ENCODE data around the gene TAOK1. TPM values are rescaled to one million over a fixed set of nuclear protein-coding genes. Genes with fewer than 3 reads are reported as not detected.

TAOK1 gene
- total and polyA plus RNA-seq, 2 of the 13 experiments (the other 11 are each of a cell fraction or from before 2014, with no cell fraction given): 14.1 to 23.0 TPM

DNA sequence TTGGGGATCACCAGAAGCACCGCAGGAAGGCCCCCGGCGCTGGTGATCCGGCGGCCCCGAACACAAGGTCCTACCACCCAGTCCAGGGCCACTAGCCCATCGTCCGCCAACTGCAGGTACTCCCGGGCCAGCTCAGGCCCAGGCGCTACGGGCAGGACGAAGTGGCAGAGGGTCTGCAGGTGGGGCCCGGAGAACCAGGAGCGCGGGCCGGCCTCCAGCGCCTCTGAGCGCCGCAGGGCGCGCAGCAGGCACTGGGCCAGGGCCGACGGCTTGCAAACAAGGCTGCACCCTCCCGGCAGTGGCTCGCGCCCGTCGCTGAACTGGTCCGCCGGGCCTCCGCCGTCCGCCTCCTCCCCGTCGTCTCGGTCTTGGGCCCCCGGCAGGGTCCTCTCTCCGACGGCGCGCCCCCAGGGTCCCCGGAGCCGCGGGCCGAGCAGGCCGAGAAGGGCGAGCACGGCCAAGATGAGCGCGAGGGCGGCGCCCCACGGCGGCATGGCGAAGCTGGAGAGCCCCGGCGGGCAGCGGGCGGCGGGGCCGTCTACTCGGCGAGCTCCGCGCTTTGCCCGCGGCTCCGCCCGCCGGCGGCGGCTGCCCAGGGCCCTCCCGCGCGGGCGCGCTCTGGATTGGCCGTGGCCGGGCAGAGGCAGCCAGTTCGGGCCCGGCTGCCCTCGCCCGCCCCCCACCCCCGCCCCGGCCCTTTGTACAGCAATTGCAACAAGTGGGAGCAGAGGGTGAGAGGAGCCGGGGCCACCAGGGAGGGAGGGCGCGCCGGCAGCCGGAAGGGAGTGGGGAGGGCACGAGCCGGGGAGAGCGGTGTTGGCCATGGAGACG is 176.5 kb downstream of the TAOK1 start, which contains the start of gene ABHD15 (continued):
- TF ChIP-seq TRIM22 (IDR thresholded peaks at IDR 0.05) (no peak), ZNF232 (CRISPR knock-in tag; IDR thresholded peaks at IDR 0.05; ENCODE audit: borderline replicate concordance) (no peak), SNAPC2 (CRISPR knock-in tag; IDR thresholded peaks at IDR 0.05) (peak; percentile 24; the same call in 1 of the 2 replicates), ZFP36 (IDR thresholded peaks at IDR 0.05; ENCODE audit: borderline replicate concordance, low read depth, low read length, partially characterized antibody) (no peak), ATAD3A (CRISPR knock-in tag; IDR thresholded peaks at IDR 0.05) (no peak), ZNF746 (CRISPR knock-in tag; IDR thresholded peaks at IDR 0.05) (peak; percentile 69), KDM4B (CRISPR knock-in tag; IDR thresholded peaks at IDR 0.05) (0 out of 2 replicates have a peak, but pooled peaks have one; percentile 2), AHR (CRISPR knock-in tag; IDR thresholded peaks at IDR 0.05) (no peak), CHD2 (IDR thresholded peaks at IDR 0.05; ENCODE audit: low read depth, low read length) (no peak), ATF7-NPFF (CRISPR knock-in tag; IDR thresholded peaks at IDR 0.05; ENCODE audit: low read depth) (0 out of 2 replicates have a peak, but pooled peaks have one; percentile 40), ZSCAN25 (CRISPR knock-in tag; IDR thresholded peaks at IDR 0.05) (no peak), CHD4 (IDR thresholded peaks at IDR 0.05; ENCODE audit: borderline replicate concordance, low read length) (no peak), SAFB2 (CRISPR knock-in tag; IDR thresholded peaks at IDR 0.05; ENCODE audit: borderline replicate concordance, low read depth) (peak; percentile 33; the same call in 1 of the 2 replicates), BRCA1 (CRISPR knock-in tag; IDR thresholded peaks at IDR 0.05) (no peak), ZNF558 (CRISPR knock-in tag; IDR thresholded peaks at IDR 0.05; ENCODE audit: borderline replicate concordance) (peak; percentile 41; the same call in 1 of the 2 replicates), XBP1 (CRISPR knock-in tag; IDR thresholded peaks at IDR 0.05) (no peak), ZBTB4 (CRISPR knock-in tag; IDR thresholded peaks at IDR 0.05; ENCODE audit: borderline replicate concordance) (no peak)
- TF ChIP-seq, protein P1, sequence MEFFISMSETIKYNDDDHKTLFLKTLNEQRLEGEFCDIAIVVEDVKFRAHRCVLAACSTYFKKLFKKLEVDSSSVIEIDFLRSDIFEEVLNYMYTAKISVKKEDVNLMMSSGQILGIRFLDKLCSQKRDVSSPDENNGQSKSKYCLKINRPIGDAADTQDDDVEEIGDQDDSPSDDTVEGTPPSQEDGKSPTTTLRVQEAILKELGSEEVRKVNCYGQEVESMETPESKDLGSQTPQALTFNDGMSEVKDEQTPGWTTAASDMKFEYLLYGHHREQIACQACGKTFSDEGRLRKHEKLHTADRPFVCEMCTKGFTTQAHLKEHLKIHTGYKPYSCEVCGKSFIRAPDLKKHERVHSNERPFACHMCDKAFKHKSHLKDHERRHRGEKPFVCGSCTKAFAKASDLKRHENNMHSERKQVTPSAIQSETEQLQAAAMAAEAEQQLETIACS (CRISPR knock-in tag; IDR thresholded peaks at IDR 0.05): peak; percentile 4; the same call in 1 of the 2 replicates
- TF ChIP-seq, protein P2, sequence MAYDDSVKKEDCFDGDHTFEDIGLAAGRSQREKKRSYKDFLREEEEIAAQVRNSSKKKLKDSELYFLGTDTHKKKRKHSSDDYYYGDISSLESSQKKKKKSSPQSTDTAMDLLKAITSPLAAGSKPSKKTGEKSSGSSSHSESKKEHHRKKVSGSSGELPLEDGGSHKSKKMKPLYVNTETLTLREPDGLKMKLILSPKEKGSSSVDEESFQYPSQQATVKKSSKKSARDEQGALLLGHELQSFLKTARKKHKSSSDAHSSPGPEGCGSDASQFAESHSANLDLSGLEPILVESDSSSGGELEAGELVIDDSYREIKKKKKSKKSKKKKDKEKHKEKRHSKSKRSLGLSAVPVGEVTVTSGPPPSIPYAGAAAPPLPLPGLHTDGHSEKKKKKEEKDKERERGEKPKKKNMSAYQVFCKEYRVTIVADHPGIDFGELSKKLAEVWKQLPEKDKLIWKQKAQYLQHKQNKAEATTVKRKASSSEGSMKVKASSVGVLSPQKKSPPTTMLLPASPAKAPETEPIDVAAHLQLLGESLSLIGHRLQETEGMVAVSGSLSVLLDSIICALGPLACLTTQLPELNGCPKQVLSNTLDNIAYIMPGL (CRISPR knock-in tag; IDR thresholded peaks at IDR 0.05; ENCODE audit: borderline replicate concordance in 1 of 2, low read depth in 1 of 2): peak in 1 of 2 experiments; percentile 79; a peak in 2 of 4 replicates
- TF ChIP-seq, protein P3, sequence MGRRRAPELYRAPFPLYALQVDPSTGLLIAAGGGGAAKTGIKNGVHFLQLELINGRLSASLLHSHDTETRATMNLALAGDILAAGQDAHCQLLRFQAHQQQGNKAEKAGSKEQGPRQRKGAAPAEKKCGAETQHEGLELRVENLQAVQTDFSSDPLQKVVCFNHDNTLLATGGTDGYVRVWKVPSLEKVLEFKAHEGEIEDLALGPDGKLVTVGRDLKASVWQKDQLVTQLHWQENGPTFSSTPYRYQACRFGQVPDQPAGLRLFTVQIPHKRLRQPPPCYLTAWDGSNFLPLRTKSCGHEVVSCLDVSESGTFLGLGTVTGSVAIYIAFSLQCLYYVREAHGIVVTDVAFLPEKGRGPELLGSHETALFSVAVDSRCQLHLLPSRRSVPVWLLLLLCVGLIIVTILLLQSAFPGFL (CRISPR knock-in tag; IDR thresholded peaks at IDR 0.05): no peak

Measured in HepG2 (cell line).